A673 (cell line): Measurements from ENCODE around the gene SPRTN.
"Not testable (repeated sequence)": the region's sequence is repeated elsewhere in the genome, so short reads cannot be mapped to it uniquely, and the experiment has no call there.

Source experiments
- CTCF ChIP-seq: fragments of 300-800, 200-600 bp; sonication (generic); conservative IDR thresholded peaks from 2 replicates; pipeline ENCODE4 v1.5.1; 2017; ENCODE audit warnings: low read depth, mild to moderate bottlenecking, antibody characterized with exemption, low read length, moderate library complexity, mixed read lengths
- EZH2 ChIP-seq: fragments of 200-600 bp; sonication (generic); IDR thresholded peaks from 2 replicates; pipeline ENCODE4 v1.6.1; 2017; ENCODE audit warnings: borderline replicate concordance, low read depth, mild to moderate bottlenecking, mixed read lengths, antibody characterized with exemption, low read length; ENCODE audit not compliant: poor library complexity, severe bottlenecking

GRCh38 chr1:231348856-231349255 is 10.8 kb downstream of the SPRTN start:
- TF ChIP-seq CTCF, EZH2: not testable (repeated sequence)
